H1 (cell line): Measurements from ENCODE around the gene PRPF6. TPM values are rescaled to one million over a fixed set of nuclear protein-coding genes. Genes with fewer than 3 reads are reported as not detected.

Source experiments
- CTCF ChIA-PET: fragments of 300-600 bp; sonication (Branson Sonifier 250); formaldehyde crosslinking; loops from one replicate; lab custom pipeline; 2021; ENCODE audit not compliant: partially characterized antibody; lab: Charles Lee
- POLR2A ChIA-PET: fragments of 300-600 bp; sonication (Branson Sonifier 250); formaldehyde crosslinking; loops from one replicate; lab custom pipeline; 2021; ENCODE audit warnings: inconsistent platforms; ENCODE audit not compliant: partially characterized antibody; lab: Charles Lee
- DNase-seq, 2 experiments: peaks; one replicate each; pipeline versions ENCODE4 v3.0.0 to v3.0.0-alpha.2; 2010 to 2022; ENCODE audit warnings: low spot score in 2 of 2, low read depth in 1 of 2, mixed read lengths in 1 of 2
- FAIRE-seq: peaks from 2 replicates; lab custom pipeline; 2011; peaks lifted over from hg19 to GRCh38; lab: Jason Lieb, UNC
- H2AFZ ChIP-seq: 2 replicates; pipeline ENCODE4 v1.8.1; 2012; ENCODE audit warnings: low read length, inconsistent platforms
- H2AK5ac ChIP-seq: 2 replicates; pipeline ENCODE4 v1.6.1; 2013; ENCODE audit warnings: low read depth, low read length
- H2BK120ac ChIP-seq: replicated peaks from 2 replicates; pipeline ENCODE3; 2013; ENCODE audit warnings: low read depth, low read length, inconsistent platforms
- H2BK12ac ChIP-seq: 2 replicates; pipeline ENCODE4 v1.6.1; 2013; ENCODE audit warnings: low read depth, low read length
- H2BK15ac ChIP-seq: 2 replicates; pipeline ENCODE4 v1.6.1; 2013; ENCODE audit warnings: low read length
- H2BK20ac ChIP-seq: 2 replicates; pipeline ENCODE4 v1.6.1; 2013; ENCODE audit warnings: low read length
- H2BK5ac ChIP-seq: 2 replicates; pipeline ENCODE4 v1.6.1; 2013; ENCODE audit warnings: low read depth, low read length
- H3K14ac ChIP-seq: 2 replicates; pipeline ENCODE4 v1.6.1; 2013; ENCODE audit warnings: inconsistent platforms; ENCODE audit not compliant: insufficient read length
- H3K18ac ChIP-seq: 2 replicates; pipeline ENCODE4 v1.6.1; 2013; ENCODE audit warnings: low read length; ENCODE audit errors: extremely low read depth
- H3K23ac ChIP-seq: 2 replicates; pipeline ENCODE4 v1.6.1; 2013; ENCODE audit warnings: inconsistent platforms; ENCODE audit not compliant: insufficient read length
- H3K23me2 ChIP-seq: 2 replicates; pipeline ENCODE4 v1.6.1; 2013; ENCODE audit warnings: low read depth, low read length
- H3K27ac ChIP-seq: 2 replicates; pipeline ENCODE4 v1.6.1; 2011; ENCODE audit warnings: low read depth, low read length, inconsistent platforms
- H3K27me3 ChIP-seq, 4 experiments: replicated peaks in 1 of 4; 1 replicate in 1 of 4; 2 replicates in 3 of 4; pipeline versions ENCODE4 v1.6.1 to v1.8.1; 2011 to 2013; ENCODE audit warnings: low read length in 3 of 4, mild to moderate bottlenecking in 3 of 4, inconsistent platforms in 2 of 4, mixed read lengths in 2 of 4, moderate library complexity in 1 of 4; ENCODE audit not compliant: control insufficient read depth in 3 of 4, insufficient read depth in 3 of 4; ENCODE audit errors: extremely low read depth in 1 of 4
- H3K36me3 ChIP-seq, 4 experiments: 2 replicates each; pipeline versions ENCODE4 v1.6.1 to v1.8.1; 2011 to 2013; ENCODE audit warnings: mild to moderate bottlenecking in 4 of 4, low read length in 3 of 4, moderate library complexity in 2 of 4, control low read depth in 1 of 4, inconsistent platforms in 1 of 4; ENCODE audit not compliant: insufficient read depth in 4 of 4, control insufficient read depth in 2 of 4
- H3K4ac ChIP-seq: replicated peaks from 2 replicates; pipeline ENCODE3; 2013; ENCODE audit warnings: low read length, low read depth, mixed read lengths, inconsistent platforms; ENCODE audit not compliant: insufficient read length
- H3K4me1 ChIP-seq, 4 experiments: replicated peaks in 1 of 4; 1 replicate in 1 of 4; 2 replicates in 3 of 4; pipeline versions ENCODE4 v1.6.1 to v1.8.1; 2011 to 2013; ENCODE audit warnings: low read length in 3 of 4, inconsistent platforms in 2 of 4, mixed read lengths in 1 of 4; ENCODE audit not compliant: insufficient read depth in 4 of 4, control insufficient read depth in 3 of 4
- H3K4me2 ChIP-seq, 2 experiments: 2 replicates each; pipeline versions ENCODE4 v1.6.1 to v1.8.1; 2011 to 2013; ENCODE audit warnings: low read depth in 2 of 2, low read length in 2 of 2, control low read depth in 1 of 2, inconsistent platforms in 1 of 2, mild to moderate bottlenecking in 1 of 2; ENCODE audit not compliant: insufficient read depth in 1 of 2
- H3K4me3 ChIP-seq, 4 experiments: fragments of 200-600, 300-600 bp in 1 of 4; sonication (generic), shearing (Covaris generic), sonication (Bioruptor Twin) in 1 of 4; 2 replicates each; pipeline versions ENCODE4 v1.5.1 to v1.8.1; 2011 to 2016; ENCODE audit warnings: low read length in 4 of 4, low read depth in 3 of 4, control low read depth in 2 of 4, inconsistent platforms in 2 of 4, mild to moderate bottlenecking in 2 of 4, mixed read lengths in 1 of 4, moderate library complexity in 1 of 4; ENCODE audit not compliant: insufficient read depth in 2 of 4; ENCODE audit errors: extremely low read depth in 1 of 4
- H3K56ac ChIP-seq: replicated peaks from 2 replicates; pipeline ENCODE3; 2013; ENCODE audit warnings: low read depth, mild to moderate bottlenecking, mixed read lengths, low read length, inconsistent platforms; ENCODE audit not compliant: insufficient read length
- H3K79me1 ChIP-seq: 2 replicates; pipeline ENCODE4 v1.6.1; 2013; ENCODE audit warnings: low read depth, low read length, control low read depth
- H3K79me2 ChIP-seq, 2 experiments: 2 replicates each; pipeline versions ENCODE4 v1.6.1 to v1.8.1; 2012 to 2013; ENCODE audit warnings: low read length in 2 of 2, mild to moderate bottlenecking in 2 of 2, inconsistent platforms in 1 of 2; ENCODE audit not compliant: insufficient read depth in 2 of 2, control insufficient read depth in 1 of 2
- H3K9ac ChIP-seq, 4 experiments: replicated peaks in 1 of 4; 1 replicate in 1 of 4; 2 replicates in 3 of 4; pipeline versions ENCODE4 v1.6.1 to v1.8.1; 2011 to 2013; ENCODE audit warnings: low read depth in 3 of 4, low read length in 3 of 4, control low read depth in 2 of 4, mild to moderate bottlenecking in 2 of 4, moderate library complexity in 2 of 4, inconsistent platforms in 1 of 4; ENCODE audit errors: extremely low read depth in 1 of 4
- H3K9me3 ChIP-seq, 2 experiments: 2 replicates each; pipeline versions ENCODE4 v1.6.1 to v1.8.1; 2012 to 2013; ENCODE audit warnings: mild to moderate bottlenecking in 2 of 2, moderate library complexity in 2 of 2, control low read depth in 1 of 2, inconsistent platforms in 1 of 2, low read depth in 1 of 2, low read length in 1 of 2, mixed read lengths in 1 of 2; ENCODE audit not compliant: insufficient read depth in 2 of 2
- H4K20me1 ChIP-seq, 2 experiments: replicated peaks in 1 of 2; 2 replicates each; pipeline versions ENCODE3 to v1.8.1; 2011 to 2013; ENCODE audit warnings: inconsistent platforms in 2 of 2, low read length in 2 of 2, mild to moderate bottlenecking in 1 of 2; ENCODE audit not compliant: insufficient read depth in 2 of 2, control insufficient read depth in 1 of 2
- H4K5ac ChIP-seq: 2 replicates; pipeline ENCODE4 v1.6.1; 2013; ENCODE audit warnings: low read length, low read depth, mixed read lengths, inconsistent platforms; ENCODE audit not compliant: insufficient read length
- H4K8ac ChIP-seq: 2 replicates; pipeline ENCODE4 v1.8.0; 2013; ENCODE audit warnings: mild to moderate bottlenecking, moderate library complexity, low read length, inconsistent platforms; ENCODE audit not compliant: insufficient read depth; ENCODE audit errors: extremely low read depth
- H4K91ac ChIP-seq: replicated peaks from 2 replicates; pipeline ENCODE3; 2013; ENCODE audit warnings: low read length, mixed read lengths, inconsistent platforms; ENCODE audit not compliant: insufficient read length
- ATF3 ChIP-seq: IDR thresholded peaks from 2 replicates; pipeline ENCODE4 v1.6.1; 2011; ENCODE audit warnings: low read depth, mild to moderate bottlenecking, low read length; ENCODE audit not compliant: insufficient read depth
- CBX5 ChIP-seq: fragments of 300-800, 300-1000 bp; sonication (generic); IDR thresholded peaks from 2 replicates; pipeline ENCODE4 v1.7.1; 2016; ENCODE audit warnings: antibody characterized with exemption, low read length, low read depth
- CTBP2 ChIP-seq: IDR thresholded peaks from 2 replicates; pipeline ENCODE4 v1.7.0; 2011; ENCODE audit warnings: borderline replicate concordance, mild to moderate bottlenecking, moderate library complexity, mixed read lengths, low read length; ENCODE audit not compliant: insufficient read depth, insufficient read length
- EP300 ChIP-seq, 2 experiments: IDR thresholded peaks; 1 replicate in 1 of 2; 2 replicates in 1 of 2; pipeline ENCODE4 v1.6.1; 2011 to 2012; ENCODE audit warnings: low read depth in 2 of 2, low read length in 2 of 2, mild to moderate bottlenecking in 2 of 2, borderline replicate concordance in 1 of 2, inconsistent platforms in 1 of 2, moderate library complexity in 1 of 2
- KDM4A ChIP-seq: IDR thresholded peaks from one replicate; pipeline ENCODE4 v1.7.1; 2012; ENCODE audit warnings: low read depth, mild to moderate bottlenecking, moderate library complexity, low read length, inconsistent platforms; ENCODE audit not compliant: severe bottlenecking
- MAX ChIP-seq: IDR thresholded peaks from 2 replicates; pipeline ENCODE4 v1.6.1; 2012; ENCODE audit warnings: inconsistent platforms
- POLR2A ChIP-seq, 2 experiments: IDR thresholded peaks; 1 replicate in 1 of 2; 2 replicates in 1 of 2; pipeline ENCODE4 v1.6.1; 2011; ENCODE audit warnings: low read depth in 2 of 2, low read length in 2 of 2, mild to moderate bottlenecking in 2 of 2; ENCODE audit errors: control extremely low read depth in 1 of 2
- RXRA ChIP-seq: IDR thresholded peaks from 2 replicates; pipeline ENCODE4 v1.6.1; 2011; ENCODE audit warnings: low read depth, mild to moderate bottlenecking, low read length, moderate library complexity; ENCODE audit not compliant: insufficient read depth
- SIN3A ChIP-seq, 2 experiments: IDR thresholded peaks in 1 of 2; conservative IDR thresholded peaks in 1 of 2; 2 replicates each; pipeline ENCODE4 v1.6.1; 2011 to 2012; ENCODE audit warnings: low read length in 2 of 2, improper control_type of control experiment in 1 of 2, low read depth in 1 of 2, mild to moderate bottlenecking in 1 of 2
- SP2 ChIP-seq: IDR thresholded peaks from 2 replicates; pipeline ENCODE4 v1.6.1; 2012; ENCODE audit warnings: mild to moderate bottlenecking, low read length, inconsistent platforms
- SRF ChIP-seq: IDR thresholded peaks from 2 replicates; pipeline ENCODE4 v1.6.1; 2011; ENCODE audit warnings: mild to moderate bottlenecking, low read depth, low read length, moderate library complexity
- WGBS, 2 experiments: shearing (Covaris generic) in 1 of 2; methylation state at CpG; one replicate each; pipeline versions ENCODE4 v1.1.6 to v1.1.7; 2013 to 2015; ENCODE audit warnings: low lambda C conversion rate in 2 of 2, mixed read lengths in 2 of 2, inconsistent platforms in 1 of 2, low coverage in 1 of 2, missing lambda C conversion rate in 1 of 2; ENCODE audit not compliant: insufficient replicate concordance in 2 of 2, insufficient coverage in 1 of 2, insufficient read length in 1 of 2; ENCODE audit errors: extremely low coverage in 1 of 2, missing lambda C conversion rate in 1 of 2; 5-methylcytosine and 5-hydroxymethylcytosine counted together
- polyA plus RNA-seq, 7 experiments: library from polyadenylated mRNA; depleted of rRNA in 3 of 7; stranded (reverse) in 5 of 7; unstranded in 2 of 7; fragments of >200 nt in 5 of 7; fragments of 200-250 nt in 2 of 7; gene quantifications; 1 replicate in 5 of 7; 2 replicates in 1 of 7; 4 replicates in 1 of 7; pipeline versions ENCODE4 v1.2.1 to v1.2.3, GENCODE V29; 2011 to 2013; ENCODE audit warnings: missing spikeins in 2 of 7, mixed read lengths in 2 of 7
- total RNA-seq: library from RNA; stranded (reverse); fragmentation: NEBNext Ultra II Directional; extraction: Animal tissue kit (Norgen Biotek cat#: 25700); gene quantifications from 2 replicates; pipeline ENCODE4 v1.2.1, GENCODE V29; 2021

Gene PRPF6
- total and polyA plus RNA-seq, 2 of the 8 experiments (the other 6 are each of a cell fraction or from before 2014, with no cell fraction given) = 27.9 to 76.9 TPM

GRCh38 chr20:64064145-64064698, 83.3 kb downstream of the PRPF6 start:
- FAIRE-seq (no peak), DNase-seq (no peak)
- Histone ChIP-seq H3K14ac (no peak overlapping the region), H3K27ac (no peak overlapping the region), H3K4me2 (peak overlapping the region; percentile 60 to 83), H4K5ac (no peak overlapping the region), H3K79me2 (no peaks in the 10 kb centered on the region), H2BK15ac (peak overlapping the region; percentile 29; the same call in 1 of the 2 replicates), H3K4me3 (peak overlapping the region; percentile 66 to 81 (median 72); a peak in 6 of 8 replicates), H4K8ac (no peak overlapping the region), H2AFZ (no peak overlapping the region), H3K9ac (no peak overlapping the region), H3K27me3 (no peaks in the 10 kb centered on the region; a peak in 2 of 7 replicates), H3K23ac (no peak overlapping the region), H3K23me2 (peaks cover 2% of the 10 kb centered on the region; the same call in 1 of the 2 replicates), H3K79me1 (no peaks in the 10 kb centered on the region), H2BK120ac (no peak overlapping the region), H3K56ac (no peak overlapping the region), H2BK12ac (no peak overlapping the region), H2AK5ac (no peak overlapping the region), H2BK20ac (no peak overlapping the region), H3K4ac (no peak overlapping the region), H4K91ac (no peak overlapping the region), H3K18ac (no peak overlapping the region), H3K4me1 (peaks cover 3 to 15% (median 9%) of the 10 kb centered on the region in 4 experiments), H2BK5ac (no peak overlapping the region; the same call in 1 of the 2 replicates), H4K20me1 (peaks cover 2 to 6% of the 10 kb centered on the region in 2 experiments), H3K36me3 (no peaks in the 10 kb centered on the region), H3K9me3 (no peaks in the 10 kb centered on the region)
- ChIA-PET CTCF (interaction anchor here (0.7 to 1.6 kb wide), 5 partner anchors 10 to 89 kb away, joined by 3 to 5 read pairs (median 4); no protein-coding TSS in a partner anchor), POLR2A (interaction anchor here (4.5 kb wide), 1 partner anchor 14 kb away, joined by 27 read pairs; the partner anchor contains the start of genes OPRL1 and RGS19)
- 71% methylated on average over 12 of the region's 12 CpGs; no CpG with 5 or more reads in 1 of the 2 experiments for WGBS, 2 experiments
- TF ChIP-seq SRF (no peak), ATF3 (no peak), EP300 (IDR thresholded peaks at IDR 0.05; ENCODE audit: borderline replicate concordance in 1 of 2, low read depth in 2 of 2, low read length in 2 of 2) (no peak), KDM4A (no peak), POLR2A (IDR thresholded peaks at IDR 0.05; ENCODE audit: control extremely low read depth in 1 of 2, low read depth in 2 of 2, low read length in 2 of 2) (no peak), RXRA (no peak), CBX5 (no peak), MAX (no peak), SIN3A (conservative IDR thresholded peaks at IDR 0.05 in 1 of 2, IDR thresholded peaks at IDR 0.05 in 1 of 2; ENCODE audit: low read depth in 1 of 2, low read length in 2 of 2) (no peak), CTBP2 (no peak), SP2 (no peak)
